Erythroblast (primary cell): ENCODE measurements around the gene OLFM1.

Experiments
- DNase-seq, 2 experiments: peaks; one replicate each; lab custom pipeline; 2025; lab: John Stamatoyannopoulos, UW
- GATA1 ChIP-seq: IDR thresholded peaks from 2 replicates; pipeline ENCODE4 v1.6.1; 2011; ENCODE audit warnings: low read depth, mild to moderate bottlenecking, control low read depth, low read length, moderate library complexity
- POLR2A ChIP-seq: IDR thresholded peaks from 2 replicates; pipeline ENCODE4 v1.6.1; 2011; ENCODE audit warnings: mild to moderate bottlenecking, low read length

The OLFM1 gene

DNA sequence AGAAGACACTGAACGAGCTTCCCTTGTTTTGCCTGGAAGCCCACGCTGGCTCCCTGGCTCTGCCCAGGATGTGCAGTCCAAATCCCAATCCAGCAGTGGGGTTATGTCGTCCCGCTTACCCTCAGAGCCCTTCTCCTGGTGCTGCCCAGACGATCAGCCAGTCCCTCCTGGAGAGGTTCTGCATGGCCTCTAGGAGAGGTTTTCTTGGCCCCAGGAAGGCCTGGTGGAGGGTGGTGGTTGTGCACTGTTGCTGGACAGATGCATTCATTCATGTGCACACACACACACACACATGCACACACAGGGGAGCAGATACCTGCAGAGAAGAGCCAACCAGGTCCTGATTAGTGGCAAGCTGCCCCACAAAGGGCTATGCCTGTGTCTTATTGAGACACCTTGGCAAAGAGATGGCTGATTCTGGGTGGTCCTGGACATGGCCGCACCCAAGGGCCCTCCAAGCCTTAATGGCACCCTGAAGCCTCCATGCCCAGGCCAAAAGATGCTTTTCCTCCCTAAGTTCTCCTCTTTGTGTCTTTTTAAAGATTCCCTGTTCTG, 10.5 kb upstream of the OLFM1 start:
- TF ChIP-seq GATA1 (no peak), POLR2A (no peak)
- no peak for DNase-seq

- peak in 1 of 2 experiments; percentile 2 for DNase-seq
- TF ChIP-seq GATA1 (no peak), POLR2A (no peak)
These were observed 9.8 kb upstream of the OLFM1 start for GRCh38 chr9:135077497-135078200.

DNA sequence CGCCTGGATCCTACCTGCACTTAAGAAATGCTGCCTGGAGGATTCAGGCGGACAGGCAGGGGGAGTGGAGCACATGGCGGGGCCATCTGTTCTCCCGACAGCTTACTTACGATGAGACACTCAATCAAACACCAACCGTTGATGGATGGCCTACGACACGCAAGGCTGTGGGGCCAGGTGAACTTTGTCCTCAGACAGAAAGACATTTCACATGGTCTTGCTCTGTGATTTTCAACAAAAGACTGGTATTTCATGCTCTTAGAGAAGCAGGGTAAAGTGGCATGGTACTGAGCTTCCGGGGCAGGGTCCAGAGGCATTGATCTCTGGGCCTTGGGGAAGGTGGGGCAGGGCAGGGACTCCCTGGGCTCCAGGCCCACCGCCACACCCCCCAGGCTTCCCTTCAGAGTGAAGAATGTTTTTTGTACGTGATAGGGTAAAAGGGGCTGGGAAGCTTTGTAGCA, 9.1 kb upstream of the OLFM1 start:
- no peak for TF ChIP-seq POLR2A
- no peak for TF ChIP-seq GATA1
- no peak for DNase-seq

DNA sequence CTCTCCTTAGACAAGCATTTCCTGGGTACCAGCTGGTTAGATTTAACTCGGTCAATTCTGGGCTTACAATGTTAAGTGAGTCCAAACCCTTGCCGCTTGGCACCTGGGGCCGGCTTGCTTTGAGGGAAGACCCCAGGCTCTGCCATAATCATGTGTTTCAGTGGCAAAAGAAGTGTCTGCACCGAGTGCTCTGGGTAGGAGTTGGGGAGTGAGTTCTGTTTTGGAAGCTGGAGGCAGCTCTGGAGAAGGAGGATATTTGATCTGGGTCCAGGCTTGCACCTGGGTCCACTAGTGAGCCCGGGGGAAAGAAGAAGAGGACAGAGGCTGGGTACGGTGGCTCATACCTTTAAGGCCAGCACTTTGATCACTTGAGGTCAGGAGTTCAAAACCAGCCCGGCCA, 8.4 kb upstream of the OLFM1 start:
- TF ChIP-seq GATA1 (no peak), POLR2A (no peak)

GRCh38 chr9:135079676-135080075, 7.8 kb upstream of the OLFM1 start:
- DNase-seq: no peak
- TF ChIP-seq POLR2A: no peak
- no peak for TF ChIP-seq GATA1

More for the DNA sequence above, 8.4 kb upstream of the OLFM1 start:
- DNase-seq: no peak

DNA sequence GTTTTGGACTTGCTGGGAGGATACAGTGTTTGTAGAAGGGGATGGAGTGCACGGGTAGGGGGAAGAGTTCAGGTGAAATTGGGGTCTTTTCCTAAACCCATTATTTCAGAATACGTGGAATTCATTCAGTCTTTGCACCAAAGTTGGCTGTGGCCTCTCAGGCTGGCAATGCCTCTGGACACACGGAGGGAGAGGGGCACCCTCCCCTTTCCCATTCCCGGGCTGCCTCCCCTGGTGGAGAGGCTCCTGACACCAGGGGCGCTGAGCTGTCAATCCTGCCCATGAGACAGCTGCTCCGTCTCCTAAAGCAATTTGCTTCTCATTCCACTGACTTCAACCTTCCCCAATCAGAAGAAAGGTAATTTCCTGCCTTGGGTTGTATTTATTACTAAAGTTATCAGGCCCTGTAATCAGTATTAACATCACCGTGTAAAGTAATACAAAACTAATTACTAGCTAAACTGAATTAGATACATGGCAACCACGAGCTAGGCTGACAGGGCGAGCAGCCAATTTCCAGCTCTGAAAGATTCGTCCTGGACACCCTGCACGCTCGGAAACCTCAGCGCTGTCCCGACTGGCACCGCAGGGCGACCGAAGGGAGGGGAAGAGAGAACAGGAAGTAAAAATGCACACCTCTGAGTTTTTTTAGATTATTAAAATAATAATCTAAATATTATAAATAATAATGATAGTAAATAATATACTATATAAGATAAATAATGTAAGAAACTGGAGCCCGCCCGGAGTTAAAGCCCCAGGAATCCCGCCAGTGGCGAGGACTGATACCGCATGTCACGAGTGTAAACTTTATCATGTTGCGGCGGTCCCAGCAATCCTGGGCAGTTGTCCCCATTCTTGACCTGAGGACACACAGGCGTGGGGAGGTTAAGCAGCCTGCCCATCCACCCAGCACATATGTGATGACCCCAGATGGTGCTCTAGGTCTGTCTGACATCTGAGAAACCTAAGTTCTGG, 6.9 kb upstream of the OLFM1 start:
- TF ChIP-seq GATA1: no peak
- TF ChIP-seq POLR2A: no peak
- DNase-seq: no peak

DNA sequence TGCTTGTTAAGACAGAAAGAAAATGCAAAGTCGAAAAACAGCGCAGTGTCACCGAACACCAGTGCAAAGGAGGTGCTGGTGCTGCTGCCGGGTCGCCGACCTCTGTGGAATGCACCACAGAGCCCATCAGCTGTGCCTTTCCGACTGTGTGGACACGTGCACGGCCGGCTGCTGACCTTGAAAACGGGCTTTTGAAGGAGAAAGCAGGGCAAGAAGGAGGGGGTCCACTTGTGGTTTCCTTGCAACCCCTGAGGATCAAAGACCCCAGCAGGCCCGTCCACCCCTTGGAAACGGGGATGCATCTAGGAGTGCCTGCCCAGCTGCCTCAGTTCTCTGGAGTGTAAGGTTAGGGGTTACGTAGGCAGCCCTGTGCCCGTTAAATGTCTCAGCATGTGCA, 6.2 kb upstream of the OLFM1 start:
- DNase-seq: no peak
- TF ChIP-seq GATA1 (no peak), POLR2A (no peak)

DNA sequence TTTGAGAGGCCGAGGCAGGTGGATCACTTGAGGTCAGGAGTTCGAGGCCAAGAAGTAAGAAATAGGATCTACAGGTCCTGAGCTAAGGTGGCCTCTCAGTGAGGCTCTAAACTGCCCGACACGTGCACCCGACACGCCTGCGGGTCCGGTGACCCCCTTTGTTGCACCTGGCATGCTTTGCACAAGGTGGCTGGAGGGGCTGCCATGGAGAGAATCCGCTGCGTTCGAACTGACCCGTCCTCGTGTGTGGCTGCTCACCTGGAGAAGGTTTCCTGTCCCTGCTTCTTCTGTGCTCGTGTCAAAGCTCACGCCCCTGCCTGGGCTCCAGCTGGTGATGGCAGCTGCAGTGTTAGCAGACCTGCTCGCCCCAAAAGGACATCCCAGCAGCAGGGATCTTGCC, 5.7 kb upstream of the OLFM1 start:
- no peak for DNase-seq

GRCh38 chr9:135082536-135082935, 4.9 kb upstream of the OLFM1 start:
- no peak for DNase-seq
- no peak for TF ChIP-seq GATA1
- TF ChIP-seq POLR2A: no peak

More for the DNA sequence above, 5.7 kb upstream of the OLFM1 start:
- TF ChIP-seq GATA1 (no peak), POLR2A (no peak)

DNA sequence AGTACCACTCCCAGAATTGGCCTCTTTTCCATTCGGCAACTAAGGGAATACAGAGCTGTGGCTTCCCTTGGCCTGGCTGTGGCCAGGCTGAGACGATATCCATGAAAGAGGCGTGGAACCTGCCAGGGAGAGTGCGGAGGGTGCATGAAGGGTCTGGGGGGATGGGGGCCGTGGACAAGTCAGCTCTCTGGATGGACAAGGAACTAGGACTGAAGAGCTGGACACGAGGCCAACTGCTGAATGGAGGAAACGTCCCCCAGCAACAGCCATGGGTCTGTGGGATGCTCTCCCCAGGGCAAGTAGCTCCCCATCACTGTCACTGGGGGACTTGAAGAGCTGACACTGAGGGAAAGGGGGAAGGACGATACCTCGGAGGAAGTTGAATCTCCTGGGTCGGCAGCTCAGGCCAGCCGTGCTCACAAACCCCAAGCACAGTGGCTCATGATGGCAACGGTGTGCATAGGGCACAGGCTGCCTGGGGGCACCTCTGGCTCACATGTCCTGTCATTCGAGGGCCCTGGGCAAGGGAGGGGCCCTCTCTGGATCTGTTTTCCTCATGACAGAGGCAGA, 4.1 kb upstream of the OLFM1 start:
- TF ChIP-seq POLR2A: no peak
- no peak for TF ChIP-seq GATA1
- no peak for DNase-seq

DNA sequence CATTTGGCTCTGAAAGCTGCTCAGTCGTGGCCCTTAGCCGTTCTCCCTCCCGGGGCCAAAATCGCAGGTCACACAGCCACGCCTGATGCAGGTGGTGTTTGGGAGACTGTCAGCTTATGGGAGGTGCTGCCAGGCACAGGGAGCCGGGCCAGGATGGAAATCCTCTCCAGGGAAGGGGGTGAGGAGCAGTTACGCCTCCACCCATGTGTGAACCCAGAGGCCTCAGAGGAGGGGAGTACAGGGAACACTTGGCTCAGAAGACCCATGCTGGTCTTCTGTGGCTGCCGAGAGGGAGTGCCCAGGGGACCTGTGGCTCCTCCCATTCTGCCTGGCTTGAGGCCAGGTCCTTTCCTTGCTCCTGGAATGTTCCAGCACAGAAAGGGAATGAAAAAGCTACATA, 3.6 kb upstream of the OLFM1 start:
- DNase-seq: no peak
- TF ChIP-seq POLR2A (no peak), GATA1 (no peak)

- TF ChIP-seq GATA1 (no peak), POLR2A (no peak)
- no peak for DNase-seq
These were observed 3.2 kb upstream of the OLFM1 start for GRCh38 chr9:135084262-135084661.

- TF ChIP-seq GATA1: no peak
- TF ChIP-seq POLR2A: no peak
- DNase-seq: no peak
These were observed 2.3 kb upstream of the OLFM1 start for GRCh38 chr9:135084881-135085760.
